IPS-20b (cell line): ENCODE measurements around the gene CISH.

ENCODE experiments used
- H3K27ac ChIP-seq: one replicate; pipeline ENCODE4 v1.5.1; 2013; ENCODE audit warnings: low read length
- H3K27me3 ChIP-seq: 2 replicates; pipeline ENCODE4 v1.6.1; 2013; ENCODE audit warnings: mild to moderate bottlenecking, low read length, inconsistent platforms; ENCODE audit not compliant: insufficient read depth
- H3K36me3 ChIP-seq: 2 replicates; pipeline ENCODE4 v1.6.1; 2013; ENCODE audit warnings: low read depth, mild to moderate bottlenecking, inconsistent platforms, low read length, moderate library complexity; ENCODE audit not compliant: insufficient read depth
- H3K4me1 ChIP-seq: 2 replicates; pipeline ENCODE4 v1.6.1; 2013; ENCODE audit warnings: mild to moderate bottlenecking, control low read depth, inconsistent platforms, low read length, moderate library complexity; ENCODE audit not compliant: insufficient read depth
- H3K4me3 ChIP-seq: 2 replicates; pipeline ENCODE4 v1.5.1; 2013; ENCODE audit warnings: mild to moderate bottlenecking, low read length, inconsistent platforms
- H3K9ac ChIP-seq: 2 replicates; pipeline ENCODE4 v1.6.1; 2013; ENCODE audit warnings: low read depth, mild to moderate bottlenecking, inconsistent platforms, low read length, moderate library complexity
- H3K9me3 ChIP-seq: 2 replicates; pipeline ENCODE4 v1.6.1; 2013; ENCODE audit warnings: mild to moderate bottlenecking, low read depth, low read length, inconsistent platforms; ENCODE audit not compliant: insufficient read depth

CISH gene

DNA sequence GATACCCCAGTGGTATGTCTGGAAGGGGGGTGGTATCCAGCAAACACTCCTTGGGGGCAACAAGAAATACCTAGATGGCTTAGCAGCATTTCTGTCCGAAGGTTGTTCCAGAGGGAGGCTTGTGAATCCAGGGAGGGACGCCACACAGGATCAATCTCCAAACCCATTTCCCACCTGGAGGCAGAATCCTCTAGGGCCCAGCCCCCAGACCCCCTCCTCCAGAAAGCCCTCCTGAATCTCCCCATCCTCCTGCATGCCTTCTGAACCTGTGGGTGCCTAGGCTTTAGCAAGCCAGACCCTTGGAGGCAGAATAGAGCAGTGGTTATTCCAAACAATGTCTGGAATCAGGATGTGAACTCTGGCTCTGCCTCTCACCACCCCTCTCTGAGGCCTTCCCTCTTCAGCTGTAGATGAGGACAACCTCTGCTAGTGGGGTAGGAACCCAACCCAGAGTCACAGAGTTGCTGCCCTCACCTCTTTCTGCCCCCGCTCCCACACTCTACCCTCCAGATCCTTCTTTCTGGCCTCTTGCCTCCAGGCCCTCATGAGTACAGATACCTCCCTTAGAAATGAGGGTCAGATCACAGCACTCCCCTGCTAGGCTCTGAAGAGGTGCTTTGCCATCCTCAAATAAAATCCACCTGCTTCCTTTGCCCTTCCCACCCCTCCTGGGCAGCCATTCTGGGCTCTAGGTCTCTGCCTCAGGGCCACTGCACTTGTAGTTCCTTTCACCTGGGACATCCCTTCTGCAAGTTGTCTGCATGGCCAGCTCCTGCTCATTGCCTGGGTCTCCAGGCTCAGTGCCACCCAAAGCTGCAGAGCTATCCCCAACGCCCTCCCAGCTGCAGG lies 8.1 kb downstream of the CISH start:
- H3K4me3 ChIP-seq: no peak overlapping the region
- H3K36me3 ChIP-seq: no peaks in the 10 kb centered on the region; the same call in 1 of the 2 replicates
- no peaks in the 10 kb centered on the region for H3K9me3 ChIP-seq
- H3K4me1 ChIP-seq: no peaks in the 10 kb centered on the region
- no peaks in the 10 kb centered on the region for H3K27me3 ChIP-seq
- H3K27ac ChIP-seq: no peak overlapping the region
- no peak overlapping the region for H3K9ac ChIP-seq

DNA sequence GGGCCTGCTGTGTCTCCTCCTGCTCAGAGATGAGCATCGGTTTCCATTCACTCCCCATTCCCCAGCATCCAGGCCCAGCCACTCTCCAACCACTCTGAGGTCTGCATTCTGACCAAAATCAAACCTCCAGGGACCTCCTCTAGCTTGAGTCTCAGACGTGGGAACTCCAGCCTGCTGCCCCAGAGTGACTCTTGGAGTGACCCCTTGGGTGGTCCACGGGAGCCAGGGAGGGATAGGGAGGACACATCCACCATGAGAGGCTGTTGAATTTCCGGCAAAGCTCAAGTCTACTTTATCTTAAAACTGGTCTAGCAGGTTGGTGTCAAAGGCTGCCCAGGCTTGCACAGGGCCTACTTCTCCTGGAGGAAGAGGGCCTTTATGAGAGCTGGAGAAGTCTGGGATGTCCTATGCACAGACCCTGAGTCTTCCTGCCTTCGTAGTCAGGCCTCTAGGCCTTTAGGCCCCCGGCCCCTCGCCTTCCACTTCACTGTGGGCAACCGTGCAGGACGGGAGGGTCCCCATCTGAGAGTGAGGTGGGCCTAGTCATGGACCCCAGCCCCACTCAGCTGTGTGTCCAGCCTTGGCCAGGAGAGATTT lies 8.9 kb downstream of the CISH start:
- Histone ChIP-seq H3K27ac (no peak overlapping the region), H3K36me3 (no peaks in the 10 kb centered on the region; the same call in 1 of the 2 replicates), H3K4me3 (no peak overlapping the region), H3K9ac (no peak overlapping the region), H3K9me3 (no peaks in the 10 kb centered on the region), H3K27me3 (no peaks in the 10 kb centered on the region), H3K4me1 (no peaks in the 10 kb centered on the region)

DNA sequence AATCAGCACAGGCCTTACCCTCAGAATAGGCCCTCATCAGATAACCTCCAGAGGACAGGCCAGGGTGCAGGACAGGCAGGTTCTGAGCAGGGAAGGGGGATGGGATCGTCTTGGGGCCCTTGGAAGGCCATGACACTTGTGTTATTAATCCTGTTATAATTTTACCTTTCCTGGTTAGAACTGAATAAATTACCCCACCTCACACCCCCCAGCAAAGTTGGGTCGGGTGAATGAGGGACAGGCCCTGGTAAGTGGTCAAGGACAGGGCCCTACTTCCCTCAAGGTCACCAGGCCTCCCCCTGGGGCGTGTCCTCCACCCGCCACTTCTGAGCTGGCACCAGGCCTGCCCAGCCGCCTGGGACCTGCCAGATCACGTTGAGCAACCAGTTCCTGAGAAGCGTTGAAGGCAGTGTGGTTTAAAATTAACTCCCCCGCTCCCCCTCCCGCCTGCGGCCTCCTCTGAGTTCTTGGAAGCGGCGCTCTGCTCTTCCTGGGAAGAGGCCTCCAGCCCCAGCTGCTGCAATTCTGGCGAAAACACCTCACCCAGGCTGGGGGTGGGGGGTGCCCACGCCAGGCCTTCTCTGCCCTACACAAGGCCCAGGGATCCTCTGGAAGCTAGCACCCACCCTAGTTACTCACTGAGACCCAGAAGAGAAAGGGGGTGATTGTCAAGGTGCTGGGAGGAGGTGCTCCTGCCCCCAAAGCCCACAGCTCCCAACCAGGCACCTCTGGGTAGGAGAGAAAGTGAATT lies 10.6 kb downstream of the CISH start:
- Histone ChIP-seq H3K4me3 (no peak overlapping the region), H3K36me3 (no peaks in the 10 kb centered on the region), H3K9ac (no peak overlapping the region), H3K9me3 (no peaks in the 10 kb centered on the region), H3K27me3 (no peaks in the 10 kb centered on the region), H3K4me1 (no peaks in the 10 kb centered on the region), H3K27ac (no peak overlapping the region)

DNA sequence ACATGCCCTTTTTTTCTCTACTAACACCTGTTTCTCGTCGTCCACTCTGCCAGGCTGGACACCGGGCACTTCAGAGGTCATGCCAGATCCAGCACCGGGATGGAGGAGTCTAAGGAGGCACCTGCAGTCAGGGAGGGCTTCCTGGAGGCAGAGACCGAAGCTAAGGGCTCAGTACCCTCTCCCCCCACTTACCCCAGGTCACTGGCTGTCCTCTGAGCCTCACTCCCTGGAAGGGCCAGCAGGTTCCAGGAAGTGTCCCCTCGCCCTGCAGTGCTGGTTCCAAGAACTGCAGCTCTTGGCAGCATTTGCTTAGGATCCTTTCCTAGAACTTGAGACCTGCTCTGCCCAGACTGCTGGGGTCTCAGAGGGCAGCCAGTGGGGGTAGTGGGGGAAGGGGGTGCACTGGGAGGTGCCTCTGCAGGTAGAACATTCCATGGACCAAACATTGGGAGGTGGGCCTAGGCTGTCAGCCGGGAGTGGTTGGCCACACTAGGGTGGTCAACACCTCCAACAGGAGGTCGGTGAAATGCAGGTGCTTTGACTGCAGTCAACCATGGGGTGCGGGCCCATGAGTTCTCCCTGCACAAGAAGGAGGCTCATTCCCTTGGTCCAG lies 11.3 kb downstream of the CISH start:
- Histone ChIP-seq H3K4me3 (no peak overlapping the region), H3K27me3 (no peaks in the 10 kb centered on the region), H3K27ac (no peak overlapping the region), H3K9me3 (no peaks in the 10 kb centered on the region), H3K4me1 (no peaks in the 10 kb centered on the region), H3K9ac (no peak overlapping the region), H3K36me3 (no peaks in the 10 kb centered on the region)

DNA sequence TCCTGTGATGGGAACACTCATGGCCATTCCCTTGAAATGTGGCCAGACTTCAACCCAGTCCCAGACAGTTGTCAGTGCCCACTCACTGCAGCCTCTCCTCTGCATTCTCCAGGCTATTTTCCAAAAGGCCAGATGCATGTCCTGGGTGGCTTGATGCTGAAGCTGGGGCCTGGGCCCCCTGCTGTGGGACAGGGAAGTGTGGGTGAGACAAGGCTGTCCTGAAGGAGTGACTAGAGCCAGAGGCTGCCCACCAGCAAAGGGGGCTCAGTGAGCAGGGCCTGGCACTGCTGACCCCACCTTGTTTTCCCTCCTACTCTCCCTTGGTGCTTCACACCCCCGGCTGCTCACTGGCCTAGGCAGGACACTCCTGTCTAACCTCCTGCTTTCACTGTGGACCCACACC lies 11.9 kb downstream of the CISH start:
- no peak overlapping the region for H3K9ac ChIP-seq
- no peak overlapping the region for H3K27ac ChIP-seq

DNA sequence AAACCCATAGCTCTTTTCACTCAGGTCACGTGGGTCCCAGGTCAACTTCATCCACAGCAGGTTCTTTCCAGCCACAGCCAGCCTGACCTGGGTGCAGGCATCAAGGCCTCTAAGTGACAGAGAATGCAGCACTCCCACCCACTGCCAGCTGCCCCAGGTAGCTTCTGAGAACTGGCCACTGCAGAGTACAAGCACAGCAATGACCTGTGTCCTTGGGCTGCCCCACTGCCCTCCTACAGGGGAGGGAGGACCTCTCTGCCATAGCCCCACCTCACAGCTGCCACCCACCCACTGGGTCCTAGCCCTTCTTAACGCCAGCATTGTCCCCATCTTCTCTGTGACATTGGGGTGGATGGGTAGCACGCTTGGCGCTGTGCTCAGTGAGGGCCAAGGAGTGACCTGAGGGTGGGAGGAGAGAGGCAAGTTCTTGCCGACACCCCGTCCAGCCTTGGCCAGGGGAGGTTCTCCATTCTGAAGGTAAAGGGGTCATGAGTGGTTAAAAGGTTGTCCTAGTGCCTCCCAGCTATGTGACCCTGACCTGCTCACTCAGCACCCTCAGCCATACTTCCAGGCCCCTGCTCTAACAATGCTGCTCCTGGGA lies 12.4 kb downstream of the CISH start:
- H3K9me3 ChIP-seq: no peaks in the 10 kb centered on the region
- H3K27me3 ChIP-seq: no peaks in the 10 kb centered on the region
- no peak overlapping the region for H3K9ac ChIP-seq
- no peak overlapping the region for H3K4me3 ChIP-seq
- H3K36me3 ChIP-seq: no peaks in the 10 kb centered on the region
- no peak overlapping the region for H3K27ac ChIP-seq
- no peaks in the 10 kb centered on the region for H3K4me1 ChIP-seq

More for the DNA sequence above, 11.9 kb downstream of the CISH start:
- Histone ChIP-seq H3K36me3 (no peaks in the 10 kb centered on the region), H3K27me3 (no peaks in the 10 kb centered on the region), H3K4me3 (no peak overlapping the region), H3K9me3 (no peaks in the 10 kb centered on the region), H3K4me1 (no peaks in the 10 kb centered on the region)

DNA sequence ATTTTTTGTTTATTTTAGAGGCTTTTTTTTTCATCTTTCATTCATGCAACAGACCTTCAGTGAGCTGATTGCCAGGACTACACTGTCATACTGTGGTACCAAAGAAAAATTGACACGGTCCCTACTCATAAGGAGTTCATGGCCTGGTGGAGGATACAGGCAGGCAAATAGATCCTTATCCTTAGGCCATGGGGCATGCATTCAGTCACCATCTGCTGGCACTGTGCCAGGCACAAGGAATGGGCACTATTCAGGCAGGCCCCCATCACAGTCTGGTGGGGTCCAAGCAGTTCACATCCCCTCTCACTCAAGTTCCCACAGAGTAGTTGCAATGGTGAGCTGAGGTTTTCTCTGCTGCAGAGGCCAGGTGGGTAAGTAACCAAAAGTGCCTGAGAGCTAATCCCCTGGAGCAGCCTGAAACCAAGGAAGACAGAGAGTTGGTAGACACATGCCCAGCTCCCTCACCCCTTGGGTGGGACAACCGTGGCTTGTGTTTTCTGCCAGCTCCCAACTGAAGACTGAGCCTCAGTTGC lies 17.3 kb downstream of the CISH start:
- no peaks in the 10 kb centered on the region for H3K9me3 ChIP-seq
- no peaks in the 10 kb centered on the region for H3K4me1 ChIP-seq
- H3K4me3 ChIP-seq: no peak overlapping the region
- H3K27me3 ChIP-seq: no peaks in the 10 kb centered on the region
- H3K9ac ChIP-seq: no peak overlapping the region
- H3K36me3 ChIP-seq: no peaks in the 10 kb centered on the region
- H3K27ac ChIP-seq: no peak overlapping the region

DNA sequence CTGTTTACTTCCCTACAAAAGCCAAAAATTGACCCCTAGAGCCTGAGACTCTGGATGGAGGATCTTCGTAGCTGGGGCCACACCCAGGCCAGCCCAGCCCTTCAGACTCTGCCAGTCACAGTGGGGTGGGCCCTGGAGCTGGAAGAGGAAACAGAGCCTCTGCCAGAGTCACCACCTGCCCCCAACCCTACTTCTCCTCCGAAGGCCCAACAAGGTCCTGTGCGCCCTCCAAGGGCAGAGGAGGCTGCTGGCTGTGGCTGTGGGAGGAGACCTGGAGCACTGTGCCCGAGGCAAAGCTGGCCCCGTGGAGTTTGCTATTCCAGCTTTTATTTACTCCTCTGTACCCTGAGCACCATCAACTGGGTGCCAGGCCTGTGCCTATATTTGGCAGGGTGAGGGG lies 19.0 kb downstream of the CISH start:
- Histone ChIP-seq H3K9ac (no peak overlapping the region), H3K27me3 (no peaks in the 10 kb centered on the region), H3K36me3 (no peaks in the 10 kb centered on the region), H3K4me1 (no peaks in the 10 kb centered on the region), H3K4me3 (no peak overlapping the region), H3K27ac (no peak overlapping the region), H3K9me3 (no peaks in the 10 kb centered on the region)

DNA sequence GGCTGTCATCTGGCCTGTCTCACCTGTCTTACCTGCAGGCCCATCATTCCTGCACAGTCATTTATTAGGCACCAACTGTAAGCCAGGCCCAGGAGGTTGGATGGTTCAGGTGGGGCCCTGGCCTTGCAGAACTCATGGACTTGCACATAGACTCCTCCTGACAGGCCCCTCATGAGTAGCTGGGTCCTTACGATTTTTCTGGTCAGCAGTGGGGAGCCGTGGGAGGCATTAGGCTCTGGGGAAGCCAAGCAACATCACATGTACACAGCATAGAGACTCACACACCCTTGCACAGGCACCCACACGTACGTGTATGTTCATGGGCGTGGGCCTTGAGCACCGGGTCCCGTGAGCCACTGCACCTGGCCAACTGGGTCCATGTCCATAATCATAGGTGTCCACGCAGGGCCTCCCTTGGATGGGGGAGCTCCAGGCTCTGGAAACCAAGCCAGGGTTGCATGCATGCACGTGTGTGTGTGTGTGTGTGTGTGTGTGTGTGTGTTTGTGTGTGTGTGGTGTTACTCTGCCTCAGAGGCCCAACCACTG lies 20.3 kb downstream of the CISH start:
- Histone ChIP-seq H3K9me3 (no peaks in the 10 kb centered on the region), H3K36me3 (no peaks in the 10 kb centered on the region), H3K4me3 (no peak overlapping the region), H3K27ac (no peak overlapping the region), H3K27me3 (no peaks in the 10 kb centered on the region), H3K9ac (no peak overlapping the region), H3K4me1 (no peaks in the 10 kb centered on the region)

DNA sequence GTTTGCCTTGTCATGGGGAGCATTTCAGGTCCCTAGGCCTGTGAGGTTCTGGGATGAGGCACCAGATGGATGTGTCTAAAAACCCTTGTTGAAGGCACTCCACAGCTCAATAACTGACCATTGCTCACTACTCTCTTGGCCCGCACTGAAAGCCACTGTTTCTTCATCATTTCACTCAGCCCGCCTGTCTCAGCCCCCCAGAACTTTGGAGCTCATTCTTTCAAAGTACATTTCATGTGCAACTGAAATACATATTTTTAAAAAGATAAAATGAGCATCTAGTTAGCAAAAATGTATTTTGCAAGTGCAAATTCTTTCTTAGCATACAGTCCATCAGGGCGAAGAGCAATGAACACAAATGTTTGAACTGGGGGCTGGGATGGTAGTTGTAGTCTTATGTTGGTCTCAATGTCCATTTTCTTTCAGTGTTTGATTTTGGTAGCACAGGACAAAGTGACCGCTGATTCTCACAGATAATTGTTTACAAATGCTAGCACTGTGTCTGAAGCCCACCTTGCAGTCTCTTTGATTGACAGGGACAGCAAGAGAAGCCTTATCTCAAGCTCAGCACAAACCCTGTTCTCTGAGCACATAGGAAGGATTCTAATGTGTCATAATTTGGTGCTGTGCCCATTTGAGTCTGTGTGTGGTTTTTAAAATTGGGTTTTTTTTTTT lies 22.7 kb downstream of the CISH start:
- H3K9me3 ChIP-seq: no peaks in the 10 kb centered on the region
- peaks cover 3% of the 10 kb centered on the region; the same call in 1 of the 2 replicates for H3K4me1 ChIP-seq
- H3K4me3 ChIP-seq: no peak overlapping the region
- H3K9ac ChIP-seq: no peak overlapping the region
- H3K27ac ChIP-seq: no peak overlapping the region
- H3K27me3 ChIP-seq: no peaks in the 10 kb centered on the region
- H3K36me3 ChIP-seq: no peaks in the 10 kb centered on the region
